GM18519 (cell line): ENCODE results near the gene TESK1.
A peak's percentile ranks its signal among the peaks of the same experiment; 100 is the strongest.
"Not testable (repeated sequence)": the region's sequence is repeated elsewhere in the genome, so short reads cannot be mapped to it uniquely, and the experiment has no call there.

ENCODE experiments used
- ATAC-seq: cut with Tn5 transposase; IDR thresholded peaks from one replicate; pipeline ENCODE4 v1.9.1; 2021; ENCODE audit warnings: mild to moderate bottlenecking, moderate library complexity; ENCODE audit not compliant: unreplicated experiment, low FRiP score

Gene TESK1

GRCh38 chr9:35640431-35640830 lies 35.4 kb downstream of the TESK1 start:
- not testable (repeated sequence) for ATAC-seq

GRCh38 chr9:35641478-35641877 lies 36.4 kb downstream of the TESK1 start:
- ATAC-seq, result not testable (repeated sequence)

DNA sequence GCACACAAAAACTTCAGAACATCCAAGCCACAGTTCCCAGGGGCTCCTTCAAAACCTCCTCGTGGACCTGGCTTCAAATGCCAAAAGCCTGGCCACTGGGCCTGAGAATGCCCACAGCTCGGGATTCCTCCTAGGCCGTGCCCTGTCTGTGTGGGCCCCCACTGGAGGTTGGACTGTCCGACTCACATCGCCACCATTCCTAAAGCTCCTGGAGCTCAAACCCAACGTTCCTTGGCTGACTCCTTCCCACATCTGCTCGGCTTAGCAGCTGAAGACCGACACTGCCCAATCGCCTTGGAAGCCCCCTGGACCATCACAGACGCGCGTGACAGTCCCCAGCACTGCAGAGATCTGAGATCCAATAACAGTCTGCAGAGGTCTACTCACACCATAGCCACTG lies 38.0 kb downstream of the TESK1 start:
- no peak for ATAC-seq

GRCh38 chr9:35645736-35646135 lies 40.7 kb downstream of the TESK1 start:
- ATAC-seq, result not testable (repeated sequence)

GRCh38 chr9:35646153-35646532 lies 41.1 kb downstream of the TESK1 start:
- no peak for ATAC-seq

- peak; percentile 87 for ATAC-seq
Measured at GRCh38 chr9:35646533-35647265, 41.6 kb downstream of the TESK1 start.

DNA sequence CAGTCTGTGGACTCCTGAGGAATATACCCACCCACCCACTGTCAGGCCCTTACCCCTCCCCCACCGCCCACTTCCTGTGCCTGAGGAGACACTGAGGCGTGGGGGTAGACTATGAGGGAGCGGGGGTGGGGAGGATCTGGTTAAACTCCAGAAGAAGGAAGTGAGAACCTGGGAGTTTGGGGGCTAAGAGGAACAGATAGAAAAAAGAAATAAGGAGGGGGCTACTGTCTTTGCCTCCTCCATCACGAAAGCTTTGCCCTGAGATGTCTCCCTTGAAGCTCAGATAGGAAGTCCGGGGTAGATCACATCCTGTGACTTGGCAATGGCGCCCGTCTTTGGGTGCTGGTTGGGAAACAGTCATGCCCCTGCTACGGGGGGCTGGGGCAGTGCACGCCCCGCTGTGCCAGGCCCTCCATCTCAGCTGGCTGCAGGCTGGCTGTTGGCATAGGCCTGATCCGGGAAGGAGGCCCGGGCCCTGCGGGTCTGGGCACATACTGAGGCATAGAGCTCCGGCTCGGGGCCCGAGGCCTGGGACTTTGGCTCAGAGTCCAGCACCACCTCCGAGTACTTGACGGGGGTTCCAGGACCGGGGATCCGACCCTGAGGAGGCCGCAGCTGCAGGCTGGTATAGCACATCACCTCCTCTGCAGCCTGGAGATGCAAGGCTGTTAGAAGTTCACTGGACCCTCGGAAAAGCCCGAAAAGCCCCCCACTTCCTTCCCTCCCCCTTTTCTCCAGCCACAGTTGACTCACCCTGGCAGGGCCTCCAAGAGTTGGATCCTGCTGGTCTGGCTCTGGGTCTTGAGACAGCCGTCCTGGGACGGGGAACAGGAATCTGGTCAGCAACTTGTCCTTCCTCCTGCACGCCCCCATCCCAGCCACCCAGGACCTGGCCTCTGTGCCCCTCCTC lies 44.6 kb downstream of the TESK1 start:
- ATAC-seq, result no peak

GRCh38 chr9:35650341-35651158 lies 45.5 kb downstream of the TESK1 start, which contains the start of gene SIT1:
TSS of gene SIT1 (minus strand) at chr9:35650931. CDS start at chr9:35650853, 78 bp downstream.
- no peak for ATAC-seq

GRCh38 chr9:35651956-35652828 lies 47.1 kb downstream of the TESK1 start:
- ATAC-seq, result no peak

GRCh38 chr9:35652829-35653209 lies 47.8 kb downstream of the TESK1 start:
- ATAC-seq, result no peak

DNA sequence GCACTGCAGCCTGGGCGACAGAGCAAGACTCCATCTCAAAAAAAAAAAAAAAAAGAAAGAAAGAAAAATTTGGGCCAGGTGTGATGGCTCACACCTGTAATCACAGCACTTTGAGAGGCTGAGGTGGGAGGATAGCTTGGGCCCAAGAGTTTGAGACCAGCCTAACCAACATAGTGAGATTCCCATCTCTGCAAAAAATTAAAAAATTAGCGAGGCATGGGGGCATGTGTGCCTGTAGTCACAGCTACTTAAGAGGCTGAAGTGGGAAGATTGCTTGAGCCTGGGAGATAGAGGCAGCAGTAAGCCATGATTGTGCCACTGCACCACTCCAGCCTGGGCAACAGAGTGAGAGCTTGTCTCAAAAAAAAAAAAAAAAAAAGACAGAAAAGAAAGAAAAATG lies 48.5 kb downstream of the TESK1 start:
- ATAC-seq, result no peak

- no peak for ATAC-seq
Measured at GRCh38 chr9:35656348-35656747, 51.3 kb downstream of the TESK1 start.

DNA sequence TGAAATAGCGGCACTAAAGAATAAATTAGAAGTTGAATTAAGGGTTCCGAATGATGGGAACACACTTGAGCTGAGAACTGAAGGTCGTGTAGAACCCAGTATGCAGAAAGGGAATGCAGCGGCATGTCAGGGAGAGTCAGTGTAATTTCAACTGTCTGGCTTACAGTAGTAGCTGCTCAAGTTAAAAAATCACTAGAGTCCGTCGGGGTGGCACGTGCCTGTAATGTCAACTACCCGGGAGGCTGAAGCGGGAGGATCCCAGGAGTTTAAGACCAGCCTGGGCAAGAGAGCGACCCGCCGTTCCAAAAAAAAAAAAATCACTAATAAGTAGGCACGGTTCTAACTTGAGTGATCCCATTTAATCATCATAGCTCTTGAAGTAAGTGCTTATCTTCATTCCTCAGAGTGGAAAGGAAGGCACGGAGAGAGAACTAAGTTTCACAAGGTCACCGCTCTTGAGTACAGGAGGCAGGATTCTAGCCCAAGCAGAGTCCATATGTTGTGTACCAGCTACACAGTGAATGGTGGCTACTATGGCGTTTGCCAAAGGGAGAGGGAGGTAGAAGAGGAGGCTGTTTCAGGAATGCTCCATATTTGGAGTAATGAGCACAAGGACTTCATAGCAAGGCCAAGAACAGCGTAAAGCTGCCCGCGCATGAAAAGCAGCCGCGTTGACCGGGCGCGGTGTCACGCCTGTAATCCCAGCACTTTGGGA lies 51.9 kb downstream of the TESK1 start:
- no peak for ATAC-seq

- ATAC-seq, result peak; percentile 82
Measured at GRCh38 chr9:35657546-35658136, 52.6 kb downstream of the TESK1 start, which contains the start of gene RMRP. TSS of gene RMRP (minus strand) at chr9:35658019.

DNA sequence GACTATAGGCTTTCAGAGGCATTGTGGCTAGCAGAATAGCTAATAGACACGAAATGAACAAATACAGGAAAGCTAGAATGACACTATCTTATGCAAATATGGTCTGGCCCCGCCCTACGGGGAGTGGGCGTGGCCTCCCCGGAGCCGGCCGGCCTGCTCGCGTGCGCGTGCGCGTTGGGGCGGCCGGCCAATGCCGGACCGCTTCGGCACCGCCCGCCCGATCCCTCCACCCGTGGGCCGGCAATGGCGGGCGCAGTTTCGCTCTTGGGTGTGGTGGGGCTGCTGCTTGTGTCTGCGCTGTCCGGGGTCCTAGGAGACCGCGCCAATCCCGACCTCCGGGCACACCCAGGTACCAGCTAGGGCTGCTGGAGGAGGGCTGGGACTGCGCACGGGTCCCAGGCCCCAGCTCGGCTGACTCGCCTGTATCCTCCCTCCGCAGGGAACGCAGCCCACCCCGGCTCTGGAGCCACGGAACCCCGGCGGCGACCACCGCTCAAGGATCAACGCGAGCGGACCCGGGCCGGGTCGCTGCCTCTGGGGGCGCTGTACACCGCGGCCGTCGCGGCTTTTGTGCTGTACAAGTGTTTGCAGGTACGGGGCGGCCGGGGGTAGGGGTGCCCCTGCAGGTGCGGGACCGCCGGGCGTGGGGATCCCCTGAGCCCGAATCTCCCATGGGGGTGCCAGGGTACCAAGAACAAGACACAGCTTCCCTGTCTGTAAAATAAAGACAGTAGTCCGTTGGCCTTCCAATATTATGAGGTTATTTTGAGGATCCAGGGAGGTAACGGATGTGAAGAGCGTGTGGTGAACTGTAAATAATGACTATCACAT lies 53.3 kb downstream of the TESK1 start, which contains the start of gene CCDC107:
CCDC107 (plus strand) TSS at position 156 of the 831 bp plus-strand sequence; CDS start at position 244, 88 bp downstream.
- peak; percentile 35 for ATAC-seq

GRCh38 chr9:35658968-35659220 lies 53.8 kb downstream of the TESK1 start:
- ATAC-seq, result no peak

DNA sequence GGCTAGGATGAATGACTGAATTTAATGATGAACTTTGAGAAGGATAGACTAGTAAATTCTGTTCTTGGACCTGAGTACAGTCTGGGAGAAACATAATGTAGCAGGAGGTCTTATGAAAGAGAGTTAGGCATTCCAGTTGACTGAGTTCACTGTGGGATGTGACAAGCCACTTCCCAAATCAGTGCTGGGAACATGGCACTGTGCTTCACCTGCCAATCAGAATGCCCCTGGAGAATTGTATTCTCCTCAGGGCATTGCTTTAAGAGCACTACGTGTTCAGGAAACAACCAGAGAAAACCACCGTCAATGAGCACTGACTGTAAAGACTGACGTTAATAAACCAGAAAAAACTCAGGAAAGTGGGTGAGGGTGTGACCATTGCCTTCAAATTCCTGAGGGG lies 54.3 kb downstream of the TESK1 start:
- no peak for ATAC-seq
